ENCODE data around the gene HOXB8.

Gene HOXB8

DNA sequence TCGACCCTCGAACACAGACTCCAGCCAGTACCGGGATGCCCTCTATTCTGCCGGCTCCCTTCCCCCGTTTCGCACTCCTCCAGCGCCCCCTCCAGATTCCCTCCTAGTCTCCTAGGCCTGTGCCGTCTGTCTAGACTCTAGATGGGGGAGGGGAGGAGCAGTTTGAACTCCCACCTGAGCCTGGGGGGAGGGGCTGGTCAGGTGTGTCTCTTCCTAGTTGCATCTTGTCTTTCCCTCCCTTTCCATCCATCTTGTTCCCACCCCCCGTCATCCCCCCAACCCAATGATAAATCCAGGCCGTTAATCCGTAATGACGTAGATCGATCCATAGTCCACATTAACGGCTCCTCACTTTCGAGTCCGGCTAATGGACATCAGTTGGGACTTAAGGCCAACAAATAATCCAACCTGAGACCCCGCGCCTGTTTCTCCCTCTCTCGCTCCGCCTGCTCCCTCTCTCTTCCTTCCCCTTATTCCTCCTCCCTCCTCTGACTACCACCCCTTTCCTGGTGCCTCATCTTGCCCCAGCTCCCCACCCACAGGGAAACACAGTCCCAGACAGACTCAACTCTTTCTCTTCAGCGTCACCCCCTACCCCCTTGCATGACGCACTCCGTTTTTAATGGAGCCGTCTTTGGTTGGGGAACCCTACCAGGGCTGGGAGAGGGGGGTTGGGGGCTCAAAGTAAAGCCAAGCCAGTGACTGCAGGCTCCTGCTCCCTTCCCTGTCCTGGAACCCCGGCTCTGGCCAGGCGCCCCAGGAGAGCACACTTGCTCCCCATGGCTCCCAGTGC is 18.2 kb downstream of the HOXB8 start:
- no peak for FAIRE-seq
- no peak for DNase-seq (ENCODE audit: low spot score)

DNA sequence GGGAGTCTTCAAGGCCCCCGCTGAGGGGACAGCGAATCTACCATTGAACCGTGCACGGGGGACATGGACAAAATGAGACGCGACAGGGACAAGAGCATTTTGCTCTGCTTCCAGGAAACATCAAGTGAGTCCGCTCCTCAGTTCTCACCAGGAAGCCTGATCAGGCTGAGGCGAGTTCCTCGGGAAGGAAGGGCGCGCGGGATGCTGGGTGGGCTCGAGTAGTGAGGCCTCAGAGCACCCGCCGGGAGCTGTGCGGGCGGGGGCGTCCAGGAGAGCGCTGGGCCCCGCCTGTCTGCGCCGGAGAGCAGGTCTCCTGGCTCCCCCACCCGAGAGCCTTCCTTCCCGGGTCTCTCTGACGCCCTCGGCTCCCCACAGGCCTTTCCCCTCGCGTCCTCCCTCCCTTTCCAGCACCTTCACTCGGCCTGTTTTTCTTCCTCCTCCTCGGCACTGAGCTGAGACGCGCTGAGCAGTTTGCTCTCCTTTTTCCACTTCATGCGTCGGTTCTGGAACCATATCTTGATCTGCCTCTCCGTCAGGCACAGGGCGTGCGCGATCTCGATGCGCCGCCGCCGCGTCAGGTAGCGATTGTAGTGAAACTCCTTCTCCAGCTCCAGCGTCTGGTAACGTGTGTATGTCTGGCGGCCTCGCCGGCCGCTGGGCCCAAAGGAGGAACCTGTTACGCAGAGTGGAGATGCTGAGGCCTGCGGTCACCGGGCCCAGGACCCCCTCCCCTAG is 18.9 kb downstream of the HOXB8 start:
- DNase-seq (ENCODE audit: low spot score) (no peak), FAIRE-seq (no peak)

DNA sequence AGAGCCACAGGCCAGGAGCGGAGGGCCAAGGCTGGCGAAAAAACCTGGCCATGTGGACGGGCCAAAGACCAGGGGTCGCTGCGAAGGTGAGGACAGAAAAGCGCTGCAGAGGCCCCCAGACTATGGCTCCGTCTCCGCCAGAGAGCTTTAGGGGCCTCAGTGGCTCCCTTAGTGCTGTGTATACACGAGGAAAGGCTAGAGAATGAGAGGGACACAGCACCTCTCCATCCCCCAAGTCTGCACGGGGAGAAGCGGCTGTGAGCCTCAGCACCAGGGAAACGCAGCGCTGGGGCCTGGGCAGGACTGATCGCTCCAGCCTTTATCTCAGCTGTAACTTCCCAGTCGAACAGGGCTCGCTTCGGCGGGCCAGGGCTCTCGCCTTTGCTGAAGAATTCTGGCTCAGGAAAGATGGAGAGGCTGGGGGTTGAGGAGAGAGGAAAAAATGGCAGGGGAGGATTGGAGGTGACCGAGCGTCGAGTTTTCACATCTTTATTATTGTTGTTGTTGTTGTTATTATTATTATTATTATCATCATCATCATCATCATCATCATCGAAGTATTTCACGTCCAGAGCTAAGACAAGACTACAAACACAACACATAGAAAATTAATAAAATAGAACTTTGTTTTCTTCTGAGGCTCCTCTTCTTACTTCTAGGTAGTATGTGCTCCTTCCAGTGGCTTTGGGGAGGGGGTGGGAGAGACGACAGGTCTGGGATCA is 19.7 kb downstream of the HOXB8 start:
- no peak for FAIRE-seq
- no peak for DNase-seq (ENCODE audit: low spot score)

DNA sequence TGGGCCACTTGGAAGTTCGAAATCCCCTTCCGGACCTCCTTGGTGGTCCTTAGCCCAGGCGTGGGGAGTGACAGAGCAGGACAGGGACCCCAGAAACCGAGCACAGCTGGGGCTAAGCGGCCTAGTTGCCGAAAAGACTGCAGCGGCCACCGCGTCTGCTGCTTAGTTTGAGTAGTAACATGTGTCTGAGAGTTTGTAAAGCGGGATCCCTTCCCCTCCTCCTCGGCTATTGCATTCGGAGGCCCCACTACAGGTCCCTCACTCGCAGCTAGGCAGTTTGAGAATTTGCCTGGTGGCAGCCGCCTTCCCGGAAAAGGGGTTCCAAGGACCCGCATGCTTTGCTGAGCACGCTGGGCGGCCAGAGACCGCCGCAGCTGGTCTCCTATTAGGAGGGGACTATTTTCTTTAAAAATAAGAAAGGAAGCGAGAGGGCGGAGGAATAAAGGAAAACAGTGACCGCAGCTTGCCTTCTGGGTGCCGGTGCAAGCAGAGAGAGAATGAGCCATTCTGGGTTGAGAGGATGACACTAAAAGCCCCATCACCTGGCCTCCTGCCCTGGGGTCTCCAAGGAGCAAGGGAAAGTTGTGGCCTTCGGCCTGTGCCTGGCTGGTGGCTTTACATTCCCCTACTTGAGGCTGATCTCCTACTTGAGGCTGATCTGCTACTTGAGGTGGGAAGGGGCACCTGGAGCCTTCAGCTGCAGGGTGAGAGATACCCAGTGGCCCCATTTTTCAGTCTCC is 20.4 kb downstream of the HOXB8 start:
- no peak for DNase-seq (ENCODE audit: low spot score)
- FAIRE-seq, result no peak

DNA sequence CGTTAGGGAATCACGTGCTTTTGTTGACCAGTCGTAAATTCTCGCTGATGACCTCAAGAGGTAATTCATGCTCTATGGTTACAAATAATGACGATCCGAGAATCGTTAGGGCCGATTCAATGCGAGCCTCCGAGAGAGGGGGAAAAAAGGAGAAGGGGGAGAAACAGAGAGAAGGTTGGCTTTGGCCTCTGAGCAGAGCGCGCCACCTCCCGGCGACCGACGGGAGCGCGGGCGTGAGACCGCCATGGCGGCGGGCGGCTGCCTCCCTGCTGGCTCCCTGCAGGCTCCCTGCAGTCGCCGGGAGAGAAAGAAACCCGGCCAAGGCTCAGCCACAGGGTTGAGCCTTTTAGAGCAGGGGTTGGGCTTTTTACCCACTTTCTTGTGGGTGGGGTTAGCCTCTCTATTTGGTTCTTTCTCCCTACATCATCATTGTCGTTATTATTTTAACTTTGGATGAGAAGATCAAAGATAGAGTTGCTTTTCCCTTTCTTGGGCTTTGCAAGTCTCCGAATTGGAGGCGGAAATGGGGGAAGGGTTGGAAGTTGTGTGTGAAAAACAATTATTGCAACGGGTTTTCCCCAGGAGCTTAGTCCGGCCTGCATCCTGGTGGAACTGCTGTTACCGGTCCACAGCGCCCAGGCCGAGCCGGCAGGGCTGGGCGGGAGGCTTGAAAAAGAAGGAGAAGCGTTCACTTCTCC is 21.1 kb downstream of the HOXB8 start:
- FAIRE-seq, result no peak
- DNase-seq (ENCODE audit: low spot score), result peak; percentile 82

DNA sequence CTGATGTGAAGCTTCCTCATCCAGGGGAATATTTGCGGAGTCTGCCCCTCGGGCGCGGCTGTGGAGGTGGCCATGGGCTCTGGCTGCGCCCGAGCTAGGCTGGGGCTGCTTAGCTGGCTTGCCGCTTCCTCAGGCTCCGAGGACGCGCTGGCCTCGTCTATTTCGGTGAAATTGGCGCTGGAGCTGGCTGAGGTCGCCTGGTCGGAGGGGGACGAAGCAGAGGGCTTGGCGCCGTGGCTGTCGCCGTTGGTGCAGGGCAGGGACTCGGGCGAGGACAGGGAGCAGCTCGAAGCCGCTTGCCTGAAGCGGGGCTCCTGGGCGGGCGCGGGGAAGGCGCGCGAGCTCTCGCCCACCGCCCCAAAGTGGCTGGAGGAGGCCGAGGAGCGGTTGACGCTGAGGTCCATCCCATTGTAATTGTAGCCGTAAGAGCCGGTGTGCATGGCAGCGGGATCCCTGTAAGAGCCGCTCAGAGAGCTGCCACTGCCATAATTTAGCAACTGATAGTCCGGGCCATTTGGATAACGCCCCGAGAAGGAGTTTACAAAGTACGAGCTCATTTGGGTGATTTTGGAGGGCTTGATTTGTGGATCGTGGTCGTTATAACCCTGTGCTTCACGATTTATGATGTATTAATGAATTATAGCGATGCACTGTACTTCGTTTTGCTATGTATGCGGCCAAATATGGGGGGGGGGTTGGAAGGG is 21.8 kb downstream of the HOXB8 start, which contains the start of gene HOXB5:
Gene HOXB5, minus strand, starts transcription at position 654 of the 704 bp plus-strand sequence. Its CDS starts 97 bp downstream, at position 557.
- no peak for DNase-seq (ENCODE audit: low spot score)
- no peak for FAIRE-seq

DNA sequence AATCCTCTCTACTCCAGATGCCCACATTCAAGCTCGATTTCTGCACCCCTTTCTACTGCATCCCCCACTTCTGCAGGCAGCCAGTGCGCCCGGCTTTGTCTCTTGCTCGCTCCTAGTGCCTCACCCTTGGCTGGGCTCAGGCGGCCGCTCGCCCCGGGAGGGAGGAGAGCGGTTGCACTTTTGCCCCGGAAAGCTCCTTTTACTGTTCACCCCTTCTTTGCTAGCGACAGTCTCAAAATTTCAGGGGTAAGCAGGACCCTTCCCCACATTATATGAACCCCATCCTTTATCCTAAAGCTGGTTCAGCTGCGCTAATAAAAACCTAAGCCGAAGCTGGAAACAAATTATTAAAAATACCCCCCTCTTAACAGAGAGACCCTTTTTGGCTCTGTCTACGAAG is 22.5 kb downstream of the HOXB8 start:
- DNase-seq (ENCODE audit: low spot score), result no peak
- no peak for FAIRE-seq

DNA sequence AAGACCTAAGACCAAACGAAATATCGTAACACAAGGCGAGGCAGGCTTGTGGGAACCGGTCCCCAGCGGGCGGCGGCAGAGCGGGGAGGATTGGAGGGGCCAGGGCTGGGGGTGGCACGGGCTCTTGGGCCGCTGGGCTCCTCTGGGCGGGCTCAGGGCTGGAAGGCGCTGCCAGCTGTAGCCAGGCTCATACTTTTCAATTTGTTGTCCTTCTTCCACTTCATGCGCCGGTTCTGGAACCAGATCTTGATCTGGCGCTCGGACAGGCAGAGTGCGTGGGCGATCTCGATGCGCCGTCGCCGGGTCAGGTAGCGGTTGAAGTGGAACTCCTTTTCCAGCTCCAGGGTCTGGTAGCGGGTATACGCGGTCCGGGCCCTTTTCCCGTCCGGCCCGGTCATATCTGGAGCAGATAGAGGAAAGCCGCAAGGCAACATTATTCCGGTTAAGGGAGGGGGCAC is 23.0 kb downstream of the HOXB8 start:
- FAIRE-seq (no peak), DNase-seq (ENCODE audit: low spot score) (no peak)

DNA sequence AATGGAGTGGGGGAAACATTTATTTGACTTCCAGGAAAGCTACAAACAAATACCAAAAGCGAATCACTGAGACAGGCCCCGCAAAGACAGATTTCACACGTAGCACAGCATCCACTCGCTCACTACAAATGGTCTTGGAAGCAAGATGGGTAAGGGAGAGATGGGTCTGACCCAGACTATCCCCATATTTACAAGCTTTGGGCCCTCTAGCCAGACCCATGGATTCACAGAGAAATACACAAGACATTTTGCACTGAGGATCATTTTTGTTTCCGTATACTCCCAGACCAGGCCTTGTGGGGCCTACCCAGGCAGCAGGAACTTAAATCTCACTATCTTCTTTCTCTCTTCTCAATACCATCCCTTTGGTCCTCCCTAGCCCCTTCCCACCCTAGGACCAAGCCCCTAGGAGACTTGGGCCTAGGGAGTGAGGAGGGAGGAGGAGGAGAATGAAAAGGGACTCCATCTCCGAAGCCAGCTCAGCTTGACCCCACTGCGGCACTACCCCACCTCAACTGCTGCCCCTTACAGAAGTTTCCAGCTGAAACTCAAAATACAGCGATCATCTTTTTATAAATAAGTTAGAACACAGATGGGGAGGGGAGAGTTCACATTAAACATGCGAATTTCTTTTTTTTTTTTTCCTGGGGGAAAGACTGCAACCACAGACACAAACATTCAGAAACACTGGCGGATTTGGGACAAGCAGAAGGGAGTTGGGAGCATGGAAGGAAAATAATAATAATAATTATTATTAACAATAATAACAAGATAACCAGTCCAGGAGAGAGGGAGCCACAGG is 23.6 kb downstream of the HOXB8 start:
- DNase-seq (ENCODE audit: low spot score) (no peak), FAIRE-seq (no peak)

DNA sequence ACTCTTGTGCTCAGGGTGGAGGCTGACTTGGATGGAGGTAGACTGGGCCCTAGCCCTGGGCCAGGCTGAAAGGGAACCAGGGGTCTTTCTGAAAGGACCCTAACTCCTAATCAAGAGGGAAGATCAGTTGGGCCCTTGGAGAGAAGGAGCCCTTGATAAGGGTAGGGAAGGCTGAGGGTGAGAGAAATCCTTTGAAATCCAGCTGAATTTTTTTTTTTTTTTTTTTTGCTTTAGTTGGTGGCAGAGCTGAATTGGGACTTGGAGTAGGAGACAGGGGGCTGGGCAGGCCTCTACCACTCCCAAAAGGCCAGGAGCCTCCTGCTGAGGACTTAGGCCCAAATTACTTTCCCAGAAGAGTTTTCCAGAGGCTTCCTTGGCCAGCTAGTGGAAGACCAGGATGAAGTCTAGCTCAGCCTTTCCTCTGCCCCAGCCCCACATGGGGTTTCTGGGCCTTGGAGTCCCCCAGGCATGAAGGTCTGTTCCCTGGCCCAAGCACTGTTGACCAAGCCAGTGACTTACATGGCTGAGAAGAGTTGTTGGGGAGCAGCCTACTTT is 24.4 kb downstream of the HOXB8 start:
- FAIRE-seq (no peak), DNase-seq (ENCODE audit: low spot score) (no peak)

DNA sequence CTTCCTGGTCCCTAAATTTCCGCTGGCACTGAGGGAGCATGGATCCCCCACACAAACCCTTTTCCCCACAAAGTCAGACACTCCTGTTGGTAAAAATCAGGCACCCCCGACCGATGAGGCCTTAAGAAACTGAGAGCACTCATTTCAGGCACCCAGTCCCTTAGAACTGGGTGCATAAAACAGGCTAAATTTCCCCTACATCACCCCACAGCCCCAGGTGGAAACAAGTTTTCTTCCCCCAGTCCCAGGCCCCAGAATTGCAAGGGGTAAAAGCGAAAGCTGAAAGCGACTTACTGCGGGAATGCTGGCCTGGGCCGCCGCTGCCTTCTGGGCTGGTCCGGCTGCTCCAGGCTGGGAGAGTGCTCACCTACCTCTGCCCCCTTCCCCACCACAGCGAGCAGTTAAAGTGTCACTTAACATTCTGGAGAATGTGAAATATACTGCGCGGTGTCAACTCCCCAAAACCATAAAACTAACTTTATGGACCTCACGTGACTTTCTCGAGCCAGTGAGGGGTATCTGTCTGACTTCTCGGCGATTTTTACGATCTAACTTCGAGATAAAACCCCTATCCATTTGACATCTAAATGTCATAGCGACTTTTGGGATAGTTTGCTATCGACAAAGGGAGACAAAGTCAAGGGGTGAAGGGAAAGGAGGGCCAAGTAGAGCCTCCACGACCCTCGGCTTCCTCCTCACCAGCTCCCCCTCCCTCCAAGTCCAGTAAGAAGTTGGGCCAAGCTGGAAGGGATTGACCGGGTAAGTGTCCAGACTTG is 25.1 kb downstream of the HOXB8 start, which contains the start of gene HOXB3:
Gene HOXB3, minus strand, starts transcription at position 411 of the 776 bp plus-strand sequence. CDS start 37,767 bp downstream, outside the sequence.
- DNase-seq (ENCODE audit: low spot score), result no peak
- peak; percentile 23 for FAIRE-seq

DNA sequence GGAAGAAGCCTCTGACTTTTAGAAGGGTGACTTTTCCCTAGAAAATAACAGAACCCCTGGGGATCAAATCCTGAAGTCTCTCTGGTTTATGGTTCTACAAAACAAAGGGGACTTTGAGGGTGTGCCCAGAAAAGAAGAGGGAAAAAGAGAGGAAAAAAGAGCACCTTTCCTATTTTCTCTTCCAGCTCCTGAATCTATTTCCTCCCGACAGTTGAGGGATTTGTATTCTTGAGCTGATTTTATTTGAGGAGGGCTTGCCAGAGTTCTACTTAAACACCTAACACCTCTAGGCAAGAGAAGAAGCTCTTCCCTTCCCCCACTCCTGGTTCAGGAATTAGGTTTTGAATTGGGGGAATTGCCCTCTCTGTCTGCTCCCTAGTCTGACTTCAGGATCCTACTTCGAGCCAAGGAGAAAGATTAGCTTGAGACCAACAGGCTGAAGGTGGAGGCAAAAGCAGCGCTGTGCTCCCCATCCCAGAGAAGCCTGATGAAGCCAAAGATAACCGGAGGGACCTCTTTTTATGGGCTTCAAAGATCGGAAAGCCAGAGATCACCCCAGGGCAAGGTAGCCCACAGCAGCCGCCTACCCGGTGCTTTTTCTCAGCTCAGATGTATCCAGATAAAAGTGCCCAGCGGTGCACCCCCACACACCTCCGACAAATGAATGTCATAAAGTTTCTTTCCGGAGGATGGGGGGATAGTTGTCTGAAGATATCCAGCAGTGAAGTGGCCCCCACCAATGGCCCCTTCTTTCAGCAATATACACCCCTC is 25.8 kb downstream of the HOXB8 start:
- FAIRE-seq, result no peak
- DNase-seq (ENCODE audit: low spot score), result no peak

DNA sequence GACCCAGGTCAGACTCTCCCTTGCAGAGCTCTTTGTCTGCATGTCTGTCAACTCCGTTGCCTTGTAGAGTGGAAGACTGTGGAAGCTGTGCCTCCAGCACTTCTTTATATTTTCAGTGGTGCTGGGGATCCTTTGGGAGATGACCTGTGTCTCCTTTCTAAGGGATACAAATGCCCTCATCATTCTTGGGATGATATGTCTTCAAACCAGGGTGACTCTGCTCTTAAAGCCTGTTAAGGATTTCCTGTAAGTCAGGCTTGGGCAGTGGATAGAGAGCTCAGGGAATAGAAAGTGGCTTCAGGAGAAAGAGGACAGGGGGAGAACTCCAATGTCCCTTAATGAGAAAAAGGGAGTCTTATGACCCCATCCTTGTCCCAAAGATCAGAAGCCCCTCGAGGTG is 26.6 kb downstream of the HOXB8 start:
- no peak for FAIRE-seq
- DNase-seq (ENCODE audit: low spot score), result no peak

DNA sequence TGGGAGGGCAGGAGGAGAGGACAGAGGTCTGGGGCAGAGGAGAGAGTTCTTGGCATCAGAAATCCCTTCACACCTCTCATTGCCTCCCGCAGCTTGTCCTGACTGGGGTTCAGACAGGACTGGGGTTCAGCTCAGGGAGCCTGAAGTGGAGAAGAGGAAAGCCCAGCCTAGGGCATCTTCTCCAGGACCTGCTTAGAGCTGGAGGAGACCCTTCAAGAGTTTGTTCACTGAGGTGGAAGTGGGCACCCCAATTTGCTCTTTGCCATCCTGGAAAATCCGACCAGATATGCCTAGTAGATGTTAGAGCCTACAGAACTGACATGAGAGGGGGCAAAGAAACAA is 27.0 kb downstream of the HOXB8 start:
- no peak for DNase-seq (ENCODE audit: low spot score)
- no peak for FAIRE-seq

DNA sequence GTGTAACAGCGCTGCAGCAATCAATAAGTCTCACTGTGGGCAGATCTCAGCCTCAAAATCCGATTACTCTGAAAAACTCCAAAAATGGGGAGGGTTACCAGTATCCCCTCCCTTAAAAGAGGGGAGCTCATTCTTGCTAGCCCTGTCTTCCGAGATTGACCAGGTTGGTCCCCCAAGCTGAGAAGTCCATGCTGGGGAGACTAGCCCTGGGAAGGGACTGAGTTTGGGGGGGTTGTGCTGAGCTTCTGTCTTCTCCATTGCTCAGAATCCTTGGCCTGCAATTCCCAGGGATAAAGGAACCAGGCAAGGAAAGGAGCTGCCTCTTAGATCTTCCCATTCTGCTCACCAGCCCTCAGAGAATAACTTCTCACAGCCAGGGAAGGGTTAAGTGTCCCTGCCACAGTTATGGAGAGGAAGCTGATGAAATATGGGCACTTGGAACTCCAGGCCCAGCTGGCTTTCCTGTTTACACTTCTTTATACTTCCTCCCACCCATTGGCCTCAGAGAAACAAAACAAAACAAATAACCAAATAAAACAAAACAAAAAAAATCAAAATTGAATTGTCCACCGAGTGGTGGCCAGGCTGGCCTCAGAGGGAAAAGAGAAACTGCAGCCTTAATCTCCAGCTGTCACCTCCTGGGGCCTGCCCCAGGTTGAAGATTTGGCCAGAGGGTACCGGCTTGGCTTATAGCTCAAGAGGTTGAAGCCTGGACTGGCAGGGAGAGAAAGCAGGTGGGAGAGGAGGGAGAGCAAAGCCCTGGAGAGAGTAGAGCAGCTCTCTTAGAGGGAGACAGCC is 27.6 kb downstream of the HOXB8 start:
- DNase-seq (ENCODE audit: low spot score) (no peak), FAIRE-seq (no peak)

Measured in urothelium cell line (cell line).